ENCODE measurements around the gene SCAI.
"Not testable (repeated sequence)": the region's sequence is repeated elsewhere in the genome, so short reads cannot be mapped to it uniquely, and the experiment has no call there.

SCAI gene

GRCh38 chr9:125151730-125152129 is 8.4 kb upstream of the SCAI start:
- Histone ChIP-seq H3K4me3 (no peak overlapping the region), H3K27ac (no peak overlapping the region)

GRCh38 chr9:125150349-125151245 is 7.3 kb upstream of the SCAI start:
- no peak overlapping the region for H3K27ac ChIP-seq
- H3K4me3 ChIP-seq = no peak overlapping the region

DNA sequence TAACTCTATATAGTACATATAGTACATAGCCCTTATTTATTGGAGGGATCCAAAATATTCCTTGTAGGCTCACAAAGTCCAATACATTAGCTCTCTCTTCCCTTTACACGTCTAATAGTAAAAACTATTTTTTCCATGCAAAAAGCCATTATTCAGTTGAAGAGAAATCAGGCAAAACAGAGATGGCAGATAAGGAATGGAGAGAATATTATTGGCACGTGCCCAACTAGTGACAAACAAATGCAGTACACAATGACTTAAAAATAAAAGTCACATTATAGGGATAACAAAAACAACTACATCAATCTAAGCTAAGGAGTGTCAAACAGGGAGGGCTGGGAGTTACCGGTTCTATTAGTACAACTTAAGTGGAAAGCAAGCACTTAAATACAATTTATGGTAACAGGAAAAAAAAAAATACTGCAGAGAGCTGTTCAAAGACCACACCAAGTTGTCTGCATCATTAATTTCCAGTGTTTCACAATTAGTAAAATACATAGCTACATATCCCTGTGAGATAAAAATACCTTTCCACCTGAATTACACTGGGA is 4.1 kb upstream of the SCAI start:
- no peak overlapping the region for H3K27ac ChIP-seq

DNA sequence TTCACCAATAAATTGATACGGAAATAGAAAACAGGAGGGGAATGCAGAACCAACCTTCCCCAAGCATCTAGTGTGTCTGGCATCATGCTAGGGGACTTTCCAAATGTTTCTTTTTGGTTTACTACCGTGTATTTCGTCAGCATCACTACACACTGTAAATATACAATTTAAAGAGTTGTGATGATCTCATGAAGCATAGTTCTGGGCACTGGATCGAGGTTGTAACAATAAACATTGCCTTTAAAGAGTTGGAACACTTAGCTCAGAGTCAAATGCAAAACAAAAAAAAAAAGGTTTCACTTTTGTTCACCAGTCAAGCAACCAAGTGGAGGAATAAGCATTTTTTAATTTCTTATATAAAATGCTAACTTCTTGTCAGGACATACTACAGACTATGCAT is 2.9 kb upstream of the SCAI start:
- H3K27ac ChIP-seq = no peak overlapping the region
- no peak overlapping the region for H3K4me3 ChIP-seq

More for the DNA sequence above, 4.1 kb upstream of the SCAI start:
- H3K4me3 ChIP-seq = no peak overlapping the region

GRCh38 chr9:125145425-125145824 is 2.1 kb upstream of the SCAI start:
- Histone ChIP-seq H3K27ac (no peak overlapping the region), H3K4me3 (no peak overlapping the region)

GRCh38 chr9:125142560-125143376 is 560 bp downstream of the SCAI start:
- peak overlapping the region; percentile 66 to 97 (median 78) for H3K4me3 ChIP-seq
- H3K27ac ChIP-seq = peak overlapping the region in 20 of 21 experiments; percentile 44 to 93 (median 82)

GRCh38 chr9:125141751-125142150 is 1.6 kb downstream of the SCAI start:
- Histone ChIP-seq H3K27ac (no peak overlapping the region), H3K4me3 (no peak overlapping the region)

DNA sequence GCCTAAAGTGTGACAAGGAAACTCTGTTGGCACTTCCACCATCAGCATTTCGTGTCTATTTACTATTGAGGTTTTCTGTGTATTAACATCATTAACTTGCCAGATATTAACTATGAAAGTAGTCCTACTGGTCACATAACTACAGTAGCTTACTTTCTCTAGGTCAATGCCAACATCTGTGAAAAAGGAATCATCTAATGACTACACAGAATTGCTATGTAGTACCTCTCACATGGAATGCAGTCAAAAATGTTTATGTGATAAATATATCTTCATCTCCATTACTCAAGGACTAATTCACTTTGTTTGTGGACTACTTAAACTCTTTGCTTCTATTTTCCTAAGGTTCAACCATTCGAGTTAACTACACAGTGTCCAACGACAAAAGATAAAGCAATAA is 2.1 kb downstream of the SCAI start:
- H3K27ac ChIP-seq = no peak overlapping the region
- H3K4me3 ChIP-seq = no peak overlapping the region

DNA sequence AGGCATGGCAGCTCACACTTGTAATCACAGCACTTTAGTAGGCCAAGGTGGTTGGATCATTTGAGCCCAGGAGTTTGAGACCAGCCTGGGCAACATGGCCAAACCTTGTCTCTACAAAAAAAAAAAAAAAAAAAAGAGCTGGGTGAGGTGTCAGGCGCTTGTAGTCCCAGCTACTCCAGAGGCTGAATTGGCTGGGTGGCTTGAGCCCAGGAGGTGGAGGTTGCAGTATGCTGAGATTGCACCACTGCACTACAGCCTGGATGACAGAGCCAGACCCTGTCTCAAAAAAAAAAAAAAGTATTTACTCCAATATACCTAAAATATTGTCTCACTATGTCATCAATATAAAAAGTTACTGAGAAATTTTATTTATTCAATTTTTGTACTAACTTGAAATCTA is 2.8 kb downstream of the SCAI start:
- no peak overlapping the region for H3K27ac ChIP-seq
- no peak overlapping the region for H3K4me3 ChIP-seq

- Histone ChIP-seq H3K27ac (no peak overlapping the region), H3K4me3 (no peak overlapping the region)
Observed at GRCh38 chr9:125137200-125137599, 6.1 kb downstream of the SCAI start.

DNA sequence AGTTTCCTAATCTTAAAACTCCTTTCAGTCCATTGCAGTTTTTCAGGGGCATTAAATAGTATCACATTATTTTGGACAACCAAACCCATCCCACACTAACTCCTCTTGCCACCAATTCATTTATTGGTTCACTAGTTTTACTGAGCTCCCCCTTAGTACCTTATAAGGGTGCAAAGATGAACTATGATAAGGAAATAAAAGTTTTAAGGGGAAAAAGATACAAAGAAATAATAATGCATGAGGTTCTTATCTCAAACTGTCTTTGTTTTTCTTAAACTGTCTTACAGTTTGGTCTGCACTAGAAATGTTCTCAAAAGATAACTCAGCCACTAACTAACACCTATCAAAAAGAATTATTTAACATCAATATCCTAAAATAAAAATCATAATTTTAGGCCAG is 8.4 kb downstream of the SCAI start:
- Histone ChIP-seq H3K27ac (no peak overlapping the region), H3K4me3 (no peak overlapping the region)

DNA sequence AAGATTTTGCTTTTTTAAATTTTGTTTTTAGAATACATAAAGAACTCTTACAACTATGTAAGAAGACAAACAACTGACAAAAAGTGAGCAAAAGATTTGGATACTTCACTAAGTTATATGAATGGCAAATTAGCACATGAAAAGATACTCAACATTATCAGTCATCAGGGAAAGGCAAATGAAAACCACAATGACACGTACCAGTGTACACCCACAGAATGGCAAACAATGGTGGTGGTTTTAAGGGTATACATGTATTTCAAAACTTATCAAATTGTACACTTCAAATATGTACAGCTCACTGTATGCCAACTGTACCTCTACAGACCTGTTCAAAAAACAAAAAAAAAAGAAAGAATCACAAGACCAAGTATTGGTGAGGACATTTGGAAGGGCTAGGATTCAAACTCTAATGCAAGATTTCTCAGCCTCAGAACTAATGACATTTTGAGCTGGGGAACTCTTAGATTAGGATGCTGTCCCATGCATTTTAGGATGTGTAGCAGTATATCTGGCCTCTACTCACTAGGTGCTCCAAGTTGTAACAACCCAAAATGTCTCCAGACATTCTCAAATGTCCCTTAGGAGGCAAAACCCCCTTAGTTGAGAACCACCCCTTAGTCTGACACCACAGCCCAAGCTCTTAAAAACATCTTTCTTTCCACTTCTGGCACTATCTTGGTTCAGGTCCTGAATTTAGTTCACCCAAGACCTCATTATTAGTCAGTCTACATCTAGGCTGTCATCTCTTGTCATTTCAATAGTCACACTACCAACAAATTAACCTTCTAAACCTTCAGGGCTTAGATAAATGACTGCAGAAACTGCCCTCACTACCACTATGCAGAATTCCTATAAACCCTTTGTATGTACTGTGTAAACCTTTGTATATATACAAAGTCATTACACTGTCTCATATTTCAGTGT is 9.7 kb downstream of the SCAI start:
- Histone ChIP-seq H3K4me3 (no peak overlapping the region), H3K27ac (no peak overlapping the region)

DNA sequence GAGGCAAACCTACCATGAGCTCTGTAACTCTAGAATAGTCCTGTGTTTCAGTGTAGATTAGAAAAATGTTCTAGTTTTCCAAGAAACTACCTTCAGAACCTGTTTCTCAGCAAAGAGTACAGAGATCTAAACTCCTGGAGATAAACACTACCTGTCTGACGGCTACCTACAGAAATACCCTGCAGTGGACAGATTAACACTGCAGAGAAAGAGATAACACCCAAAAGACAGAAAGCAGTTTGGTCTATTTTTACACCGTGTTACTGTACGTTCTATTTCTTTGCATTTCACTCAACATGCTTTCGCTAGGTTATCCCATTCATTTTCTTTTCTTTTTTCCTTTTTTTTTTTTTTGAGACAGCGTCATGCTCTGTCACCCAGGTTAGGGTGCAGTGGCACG is 11.6 kb downstream of the SCAI start:
- no peak overlapping the region for H3K4me3 ChIP-seq
- H3K27ac ChIP-seq = no peak overlapping the region

GRCh38 chr9:125126019-125126746 is 17.1 kb downstream of the SCAI start:
- peak overlapping the region in 9 of 21 experiments; percentile 25 to 81 (median 42) for H3K27ac ChIP-seq
- H3K4me3 ChIP-seq = no peak overlapping the region

DNA sequence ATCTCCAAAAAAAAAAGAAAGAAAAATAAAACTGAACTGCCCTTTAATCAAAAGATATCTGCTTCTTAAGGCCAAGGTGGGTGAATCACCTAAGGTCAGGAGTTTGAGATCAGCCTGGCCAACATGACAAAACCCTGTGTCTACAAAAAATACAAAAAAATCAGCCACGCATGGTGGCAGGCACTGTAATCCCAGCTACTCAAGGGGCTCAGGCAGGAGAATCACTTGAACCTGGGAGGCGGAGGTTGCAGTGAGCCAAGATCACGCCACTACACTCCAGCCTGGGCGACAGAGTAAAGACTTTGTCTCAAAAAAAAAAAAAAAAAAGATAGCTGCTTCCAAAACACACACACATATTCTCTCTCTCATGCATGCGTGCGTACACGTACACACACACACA is 17.8 kb downstream of the SCAI start:
- peak overlapping the region in 7 of 21 experiments; percentile 25 to 81 (median 46) for H3K27ac ChIP-seq

DNA sequence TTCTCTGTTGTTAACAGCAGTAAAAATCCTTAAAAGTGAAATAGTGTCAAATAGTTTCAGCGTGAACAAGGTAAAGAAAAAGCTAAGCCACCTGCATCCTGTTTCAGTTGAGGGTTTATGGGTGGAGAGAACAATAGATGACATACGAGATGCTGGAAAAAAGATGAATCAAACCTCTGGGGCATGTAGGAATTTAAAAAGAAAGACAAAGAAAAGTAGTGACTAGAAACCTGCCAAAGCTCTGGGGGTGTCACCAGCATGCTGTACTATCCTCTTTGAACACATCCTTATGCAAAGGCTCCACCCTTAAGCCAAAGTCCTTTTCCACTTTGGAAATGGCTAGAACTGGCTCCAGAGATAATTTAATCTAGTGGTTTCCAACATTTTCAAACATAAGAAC is 22.2 kb downstream of the SCAI start:
- Histone ChIP-seq H3K4me3 (no peak overlapping the region), H3K27ac (no peak overlapping the region)

More for the DNA sequence above, 17.8 kb downstream of the SCAI start:
- no peak overlapping the region for H3K4me3 ChIP-seq

GRCh38 chr9:125119643-125120286 is 23.6 kb downstream of the SCAI start:
- peak overlapping the region in 1 of 21 experiments; percentile 4 for H3K27ac ChIP-seq
- H3K4me3 ChIP-seq = no peak overlapping the region

GRCh38 chr9:125118696-125119095 is 24.6 kb downstream of the SCAI start:
- H3K4me3 ChIP-seq, H3K27ac ChIP-seq: not testable (repeated sequence)

All from skin epidermis (tissue), 12 donors.